Stimulated activated CD8-positive, alpha-beta memory T cell treated with anti-CD3 and anti-CD28 coated beads, Interleukin-7, amount 100 ng/mL, for 48 hours (primary cell): ENCODE results near the gene ARID5B.

Source experiments
- DNase-seq, 2 donors: peaks; one replicate each; pipeline ENCODE4 v3.0.0-alpha.2; 2020; ENCODE audit warnings: low read depth in 1 of 2; ENCODE audit errors: extremely low read depth in 1 of 2

The ARID5B gene

GRCh38 chr10:62048919-62049623 lies 147.6 kb downstream of the ARID5B start:
- peak in 1 of 2 donors; percentile 77 for DNase-seq

DNA sequence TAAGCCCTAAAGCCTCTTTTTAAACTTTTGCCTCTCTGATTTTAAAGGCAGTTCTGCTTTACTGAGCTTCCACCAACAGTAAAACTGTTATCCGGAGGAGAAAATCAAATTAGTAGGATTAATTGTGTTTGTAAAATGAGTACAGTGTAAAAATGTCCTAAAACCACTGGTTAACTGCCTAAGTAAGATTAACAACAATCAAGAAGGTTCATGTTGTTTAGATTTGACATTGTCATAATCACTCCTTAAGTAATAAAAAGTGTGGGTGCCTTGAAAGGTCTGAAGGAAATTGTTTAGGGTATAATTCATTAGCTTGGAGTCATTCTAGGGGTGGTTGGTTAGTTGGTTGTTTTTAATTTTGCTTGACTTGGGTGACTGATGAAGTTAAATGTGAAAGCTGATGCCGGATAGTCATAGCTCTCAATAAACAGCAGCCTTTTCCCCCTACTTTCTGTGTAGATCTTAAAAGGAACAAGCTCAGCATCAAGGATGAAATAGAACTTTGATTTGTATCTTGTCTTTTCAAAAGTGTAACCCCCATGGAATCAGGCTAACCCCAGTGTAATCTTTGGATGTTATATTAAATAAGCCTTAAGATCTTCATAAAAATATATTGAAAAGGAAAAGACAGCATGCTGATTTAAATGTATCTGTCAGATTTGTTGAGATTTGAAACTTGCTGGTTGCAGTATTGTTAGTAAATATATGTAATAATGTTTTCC lies 148.3 kb downstream of the ARID5B start:
- no peak for DNase-seq

- DNase-seq, result no peak
These were observed 148.9 kb downstream of the ARID5B start for GRCh38 chr10:62050346-62050892.

GRCh38 chr10:62050893-62051433 lies 149.5 kb downstream of the ARID5B start:
- peak; percentile 46 to 77 for DNase-seq

GRCh38 chr10:62052276-62052675 lies 150.8 kb downstream of the ARID5B start:
- no peak for DNase-seq

DNA sequence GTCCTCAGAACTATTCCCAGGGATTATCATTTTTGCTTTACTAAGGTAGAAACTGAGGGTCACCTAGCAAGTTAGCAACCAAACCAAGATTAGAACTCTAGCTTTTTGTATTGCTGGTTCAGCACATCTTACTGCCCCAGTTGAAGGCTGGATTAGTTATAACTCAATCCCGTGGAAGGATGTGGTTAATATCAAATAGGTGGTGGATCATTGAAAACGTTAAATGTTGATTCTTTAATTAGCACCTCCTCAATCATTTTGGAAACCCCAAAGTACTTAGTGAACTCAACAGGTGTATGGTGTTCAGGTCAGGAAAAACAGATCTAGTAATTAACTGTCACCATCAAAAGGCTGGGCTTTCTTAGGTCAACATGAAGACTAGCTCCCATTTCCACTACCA lies 152.4 kb downstream of the ARID5B start:
- DNase-seq, result no peak

DNA sequence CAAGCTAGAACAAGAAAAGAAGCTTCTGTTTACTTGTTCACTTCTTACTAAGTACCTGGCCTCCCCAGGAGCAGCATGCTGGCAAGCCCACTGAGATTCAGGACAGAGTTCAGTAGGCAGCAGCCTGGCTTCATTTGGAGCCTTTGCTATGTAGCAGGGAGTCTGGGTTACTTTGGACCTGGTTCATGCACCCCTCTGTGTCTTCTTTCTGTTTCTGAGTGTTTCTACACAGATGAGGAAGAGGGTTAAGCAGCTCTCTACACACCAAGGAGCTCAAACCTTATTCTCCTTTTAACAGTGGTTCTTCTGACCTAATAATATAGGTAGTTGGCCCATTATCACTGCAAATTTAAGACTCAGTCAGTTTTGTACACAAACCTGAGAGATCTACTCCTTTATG lies 152.9 kb downstream of the ARID5B start:
- DNase-seq, result no peak

- no peak for DNase-seq
These were observed 153.3 kb downstream of the ARID5B start for GRCh38 chr10:62054830-62055229.

DNA sequence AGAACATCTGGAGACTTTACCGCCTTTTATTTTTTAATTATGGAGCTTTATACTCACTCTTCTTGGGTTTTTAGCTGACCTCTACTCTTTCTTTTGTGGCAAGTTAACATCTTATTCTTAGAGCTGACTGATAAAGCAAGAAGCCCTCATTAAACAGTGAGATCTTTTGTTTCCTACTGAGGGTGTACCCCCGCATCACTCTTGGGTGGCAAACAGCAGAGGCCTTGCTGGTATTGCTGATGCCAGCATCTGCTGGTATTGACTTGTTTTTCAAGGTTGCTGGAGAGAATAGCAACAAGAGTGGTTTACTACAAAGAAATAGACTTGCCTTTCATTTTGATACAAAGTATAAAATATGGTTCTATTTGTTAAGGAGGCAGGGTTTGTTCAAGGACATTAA lies 154.7 kb downstream of the ARID5B start:
- DNase-seq, result no peak

DNA sequence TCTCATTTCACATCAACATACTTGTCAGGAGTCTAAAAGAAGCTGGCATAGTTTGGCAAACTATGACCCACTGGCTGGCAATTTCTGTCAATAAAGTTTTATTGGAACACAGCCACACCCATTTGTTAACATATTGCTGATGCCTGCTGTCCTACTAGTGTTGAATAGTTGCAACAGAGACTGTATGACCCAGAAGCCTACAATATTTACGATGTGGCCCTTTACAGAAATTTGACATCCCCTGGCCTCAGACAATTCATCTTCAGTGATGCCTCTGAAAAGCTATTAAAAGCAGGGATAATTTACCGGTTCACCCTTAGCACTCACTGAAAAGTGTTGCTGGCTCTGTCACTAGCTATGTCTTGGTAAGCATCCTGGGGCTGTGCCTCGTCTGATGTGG lies 155.2 kb downstream of the ARID5B start:
- DNase-seq, result no peak

- no peak for DNase-seq
These were observed 155.9 kb downstream of the ARID5B start for GRCh38 chr10:62057359-62057758.

- no peak for DNase-seq
These were observed 156.4 kb downstream of the ARID5B start for GRCh38 chr10:62057850-62058249.

DNA sequence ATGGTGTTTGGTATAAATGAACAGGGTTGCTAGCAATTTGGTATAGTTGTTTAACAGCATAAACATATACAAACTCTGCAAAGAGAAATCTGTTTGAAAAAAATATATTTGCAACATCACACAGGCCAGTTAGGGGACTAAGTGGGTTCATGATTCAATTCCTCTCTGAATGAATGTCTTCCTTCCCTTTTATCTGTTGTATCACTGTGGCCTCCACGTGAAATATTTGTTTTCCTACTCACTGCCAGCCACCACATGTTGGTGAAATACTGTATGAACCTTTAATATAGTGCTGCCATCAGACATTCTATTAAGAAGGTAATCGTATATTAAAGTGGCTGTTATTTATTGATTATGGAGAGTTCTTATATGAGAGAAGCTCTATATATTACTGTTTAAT lies 157.0 kb downstream of the ARID5B start:
- DNase-seq, result no peak

DNA sequence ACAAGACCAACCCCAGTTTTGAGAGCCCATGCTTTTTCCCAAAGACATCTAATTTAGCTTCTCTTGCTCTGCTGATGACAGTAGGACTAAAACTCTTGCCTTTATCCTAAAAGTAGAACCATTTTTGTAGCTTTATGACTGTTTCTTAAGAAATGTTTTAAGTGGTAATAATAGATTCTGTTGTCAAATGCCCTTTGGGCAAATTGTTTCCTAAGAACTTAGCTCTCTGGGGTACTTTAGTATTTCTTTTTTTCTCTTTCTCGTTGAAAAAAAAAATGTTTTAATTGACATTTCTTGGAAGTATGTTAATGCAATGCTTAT lies 157.4 kb downstream of the ARID5B start:
- no peak for DNase-seq

DNA sequence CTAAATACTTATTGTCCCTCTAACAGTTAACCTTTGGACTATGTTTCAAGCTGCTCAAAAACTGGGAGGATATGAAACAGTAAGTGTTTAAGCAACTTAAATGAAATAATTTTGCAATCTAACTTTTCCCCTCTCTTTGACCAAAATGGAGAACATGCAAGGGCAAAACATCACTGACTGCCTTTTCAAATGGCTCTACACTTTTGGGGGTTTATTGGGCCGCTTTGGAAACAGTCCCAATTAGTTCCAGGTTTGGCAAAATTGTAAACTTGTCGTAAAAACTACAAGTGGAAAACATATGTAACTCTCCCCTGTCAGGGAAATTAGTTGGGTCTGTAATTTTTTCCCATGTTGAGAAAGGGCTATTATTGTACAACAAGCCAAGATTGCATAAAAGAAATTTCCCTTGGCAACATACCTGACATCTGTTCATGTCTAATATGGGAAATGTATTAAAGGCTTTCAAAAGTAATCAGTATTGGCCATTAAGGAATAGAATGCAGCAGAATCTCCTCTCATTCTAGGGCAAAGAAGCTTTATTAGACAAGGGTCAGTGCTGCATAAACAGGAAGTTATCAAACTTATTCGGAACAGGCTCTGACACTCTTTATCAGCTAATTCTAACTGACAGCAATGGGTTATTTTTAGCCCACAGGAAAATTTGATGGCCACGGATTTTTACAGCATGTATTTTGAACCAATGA lies 157.9 kb downstream of the ARID5B start:
- DNase-seq, result no peak

DNA sequence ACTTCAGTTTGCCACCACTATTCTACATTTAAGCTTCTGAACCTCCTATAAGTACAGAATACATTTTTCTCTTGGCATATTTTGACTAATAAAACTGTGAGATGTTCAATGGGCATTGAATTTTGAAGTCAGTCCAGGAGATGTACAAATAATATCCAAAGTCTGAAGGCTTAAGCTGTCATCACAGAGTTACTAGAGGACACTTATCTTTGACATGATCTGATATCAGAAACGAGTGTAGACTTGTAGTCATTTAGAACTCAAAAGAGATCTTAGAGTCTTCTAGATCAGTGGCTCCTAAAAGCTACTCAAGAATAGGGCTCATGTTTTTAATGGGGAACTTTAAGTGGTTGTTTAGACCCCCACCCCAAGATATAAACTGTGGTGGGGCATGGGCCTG lies 160.5 kb downstream of the ARID5B start:
- no peak for DNase-seq

- DNase-seq, result no peak
These were observed 161.4 kb downstream of the ARID5B start for GRCh38 chr10:62062752-62063512.

GRCh38 chr10:62063795-62064472 lies 162.4 kb downstream of the ARID5B start:
- DNase-seq, result no peak

DNA sequence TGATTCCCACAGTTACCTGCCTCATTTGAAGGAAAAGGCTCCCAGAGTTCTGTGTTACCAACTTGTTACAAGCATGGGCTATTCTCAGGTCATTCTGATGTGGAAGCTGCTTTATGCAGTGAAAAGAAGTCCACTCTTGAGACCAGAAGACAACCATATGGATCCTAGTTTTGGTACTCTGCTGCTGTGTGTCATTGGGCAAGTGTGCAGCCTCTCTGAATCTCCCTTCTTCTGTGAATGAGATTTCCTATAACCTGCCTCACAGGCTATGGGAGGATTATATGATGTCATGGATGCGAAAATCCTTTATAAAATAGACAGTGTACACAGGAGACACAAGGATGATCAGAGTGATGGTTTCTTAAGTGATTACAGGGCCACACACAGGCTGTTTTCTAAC lies 166.1 kb downstream of the ARID5B start:
- no peak for DNase-seq

GRCh38 chr10:62068464-62068863 lies 167.0 kb downstream of the ARID5B start:
- DNase-seq, result no peak
